LNCaP clone FGC (cell line): ENCODE measurements around the gene GPR152.
A peak's percentile ranks its signal among the peaks of the same experiment; 100 is the strongest.
"Not testable (repeated sequence)": the region's sequence is repeated elsewhere in the genome, so short reads cannot be mapped to it uniquely, and the experiment has no call there.

Source experiments
- DNase-seq: peaks from one replicate; pipeline ENCODE4 v3.0.0-alpha.2; 2011; ENCODE audit warnings: low read depth
- H3K4me3 ChIP-seq: 2 replicates; pipeline ENCODE4 v1.5.1; 2011; ENCODE audit warnings: mild to moderate bottlenecking, low read depth, low read length, control low read depth
- CTCF ChIP-seq: IDR thresholded peaks from 2 replicates; pipeline ENCODE4 v1.5.1; 2012; ENCODE audit warnings: mild to moderate bottlenecking; ENCODE audit not compliant: control insufficient read depth, insufficient read depth; ENCODE audit errors: extremely low read depth

The GPR152 gene

GRCh38 chr11:67482275-67482826, 29.8 kb upstream of the GPR152 start:
- peak overlapping the region; percentile 65 for H3K4me3 ChIP-seq
- no peak for DNase-seq
- TF ChIP-seq CTCF = no peak

- not testable (repeated sequence) for H3K4me3 ChIP-seq, DNase-seq
Observed at GRCh38 chr11:67477344-67478050, 25.0 kb upstream of the GPR152 start.

GRCh38 chr11:67476692-67477091, 24.2 kb upstream of the GPR152 start:
- not testable (repeated sequence) for DNase-seq, H3K4me3 ChIP-seq

- TF ChIP-seq CTCF = no peak
- no peak for DNase-seq
Observed at GRCh38 chr11:67472882-67473281, 20.4 kb upstream of the GPR152 start.

GRCh38 chr11:67470337-67471002, 17.9 kb upstream of the GPR152 start:
- no peak for TF ChIP-seq CTCF
- DNase-seq = no peak
- H3K4me3 ChIP-seq = no peak overlapping the region

More at GRCh38 chr11:67472882-67473281, 20.4 kb upstream of the GPR152 start:
- H3K4me3 ChIP-seq = no peak overlapping the region

GRCh38 chr11:67469508-67469811, 16.9 kb upstream of the GPR152 start:
- DNase-seq = no peak
- peak overlapping the region; percentile 76 for H3K4me3 ChIP-seq
- TF ChIP-seq CTCF = no peak

- DNase-seq = peak; percentile 58
- TF ChIP-seq CTCF = peak; percentile 59
- peak within 1 kb of the TSS; percentile 76 for H3K4me3 ChIP-seq
Observed at GRCh38 chr11:67468759-67469507, 16.4 kb upstream of the GPR152 start, which contains the start of gene TMEM134. Gene TMEM134, minus strand, starts transcription at chr11:67469251. Its CDS starts 59 bp downstream, at chr11:67469192.
